ENCODE data around the gene PAK1. TPM values are rescaled to one million over a fixed set of nuclear protein-coding genes. Genes with fewer than 3 reads are reported as not detected.
"Not testable (repeated sequence)": the region's sequence is repeated elsewhere in the genome, so short reads cannot be mapped to it uniquely, and the experiment has no call there.

The PAK1 gene
- total and polyA plus RNA-seq, 2 of the 8 experiments (the other 6 are each of a cell fraction or from before 2014, with no cell fraction given): 87.7 to 151 TPM

GRCh38 chr11:77300028-77300427 is 173.9 kb downstream of the PAK1 start:
- not testable (repeated sequence) for H3K9me3 ChIP-seq (ENCODE audit: insufficient read depth in 2 of 2, low read depth in 1 of 2, low read length in 1 of 2); H2BK15ac ChIP-seq (ENCODE audit: low read length); H3K9ac ChIP-seq (replicated peaks in 1 of 4; ENCODE audit: extremely low read depth in 1 of 4, low read depth in 3 of 4, low read length in 3 of 4); H2BK20ac ChIP-seq (ENCODE audit: low read length); H4K20me1 ChIP-seq (replicated peaks in 1 of 2; ENCODE audit: control insufficient read depth in 1 of 2, insufficient read depth in 2 of 2, low read length in 2 of 2); H3K18ac ChIP-seq (ENCODE audit: extremely low read depth, low read length); H2AK5ac ChIP-seq (ENCODE audit: low read depth, low read length); H3K27ac ChIP-seq (ENCODE audit: low read depth, low read length); H3K27me3 ChIP-seq (replicated peaks in 1 of 4; ENCODE audit: control insufficient read depth in 3 of 4, extremely low read depth in 1 of 4, insufficient read depth in 3 of 4, low read length in 3 of 4); H2BK5ac ChIP-seq (ENCODE audit: low read depth, low read length); H3K23me2 ChIP-seq (ENCODE audit: low read depth, low read length); H4K8ac ChIP-seq (ENCODE audit: extremely low read depth, insufficient read depth, low read length); H2BK12ac ChIP-seq (ENCODE audit: low read depth, low read length); H4K91ac ChIP-seq (replicated peaks; ENCODE audit: insufficient read length, low read length); H3K4me1 ChIP-seq (replicated peaks in 1 of 4; ENCODE audit: control insufficient read depth in 3 of 4, insufficient read depth in 4 of 4, low read length in 3 of 4); H2BK120ac ChIP-seq (replicated peaks; ENCODE audit: low read depth, low read length); H2AFZ ChIP-seq (ENCODE audit: low read length); H3K79me2 ChIP-seq (ENCODE audit: control insufficient read depth in 1 of 2, insufficient read depth in 2 of 2, low read length in 2 of 2); H3K36me3 ChIP-seq (ENCODE audit: control insufficient read depth in 2 of 4, insufficient read depth in 4 of 4, low read length in 3 of 4); H3K14ac ChIP-seq (ENCODE audit: insufficient read length); H3K23ac ChIP-seq (ENCODE audit: insufficient read length); H3K4me3 ChIP-seq (ENCODE audit: extremely low read depth in 1 of 4, insufficient read depth in 2 of 4, low read depth in 3 of 4, low read length in 4 of 4); H3K79me1 ChIP-seq (ENCODE audit: low read depth, low read length); H3K56ac ChIP-seq (replicated peaks; ENCODE audit: insufficient read length, low read depth, low read length); H3K4me2 ChIP-seq (ENCODE audit: insufficient read depth in 1 of 2, low read depth in 2 of 2, low read length in 2 of 2); H4K5ac ChIP-seq (ENCODE audit: insufficient read length, low read depth, low read length); DNase-seq (ENCODE audit: low read depth in 1 of 2, low spot score in 2 of 2); FAIRE-seq; H3K4ac ChIP-seq (replicated peaks; ENCODE audit: insufficient read length, low read depth, low read length)
- CTCF ChIA-PET (ENCODE audit: partially characterized antibody): interaction anchor here (0.7 kb wide), 1 partner anchor 101 kb away, joined by 3 read pairs; no protein-coding TSS in a partner anchor
- TF ChIP-seq E2F6 (IDR thresholded peaks at IDR 0.05) (peak; percentile 85), MAX (IDR thresholded peaks at IDR 0.05) (peak; percentile 50; the same call in 1 of the 2 replicates)
- WGBS, 2 experiments (ENCODE audit: extremely low coverage in 1 of 2, insufficient coverage in 1 of 2, insufficient read length in 1 of 2, insufficient replicate concordance in 2 of 2, low coverage in 1 of 2, low lambda C conversion rate in 2 of 2, missing lambda C conversion rate in 1 of 2): 82% methylated on average over 6 of the region's 6 CpGs; no CpG with 5 or more reads in 1 of the 2 experiments
- POLR2A ChIA-PET (ENCODE audit: partially characterized antibody): interaction anchor here (1.1 kb wide), 1 partner anchor 25 kb away, joined by 3 read pairs; no protein-coding TSS in a partner anchor
